Activated CD4-positive, alpha-beta memory T cell treated with anti-CD3 and anti-CD28 coated beads, Interleukin-2, amount 10 ng/mL, durations not matched to agents 7 days and 5 days (primary cell): Measurements from ENCODE around the gene PCDH9. TPM values are rescaled to one million over a fixed set of nuclear protein-coding genes. Genes with fewer than 3 reads are reported as not detected.

Experiments used
- CTCF ChIA-PET: fragments of 350-600 bp; sonication (Branson Sonifier 250); formaldehyde crosslinking; loops from one replicate; lab custom pipeline; 2021; ENCODE audit warnings: antibody characterized with exemption, inconsistent platforms; lab: Charles Lee
- POLR2A ChIA-PET: fragments of 350-600 bp; sonication (Branson Sonifier 250); formaldehyde crosslinking; loops from one replicate; lab custom pipeline; 2021; ENCODE audit warnings: antibody characterized with exemption; lab: Charles Lee
- DNase-seq: peaks from one replicate; pipeline ENCODE4 v3.0.0-alpha.2; 2020
- H3K27ac Mint-ChIP-seq: one replicate; pipeline ENCODE4 v1.8.0; 2021; ENCODE audit warnings: mild to moderate bottlenecking, mixed read lengths
- H3K27me3 Mint-ChIP-seq: one replicate; pipeline ENCODE4 v1.8.0; 2021; ENCODE audit warnings: mixed read lengths
- H3K36me3 Mint-ChIP-seq: one replicate; pipeline ENCODE4 v1.8.0; 2021; ENCODE audit warnings: low read depth, mixed read lengths
- H3K4me1 Mint-ChIP-seq: one replicate; pipeline ENCODE4 v1.8.0; 2021; ENCODE audit warnings: mixed read lengths
- H3K4me3 Mint-ChIP-seq: one replicate; pipeline ENCODE4 v1.8.0; 2021; ENCODE audit warnings: mild to moderate bottlenecking, mixed read lengths
- H3K9me3 Mint-ChIP-seq: one replicate; pipeline ENCODE4 v1.8.0; 2021; ENCODE audit warnings: mixed read lengths
- total RNA-seq, 2 experiments: library from RNA; stranded (reverse); gene quantifications; one replicate each; pipeline ENCODE4 v1.2.3, GENCODE V29; 2021

PCDH9 gene
- total RNA-seq, 2 experiments from 2014 or later = 0.05 TPM; not detected in 1

GRCh38 chr13:67070306-67070705 lies 159.8 kb downstream of the PCDH9 start:
- no peaks in the 10 kb centered on the region for H3K9me3 Mint-ChIP-seq
- ChIA-PET CTCF (no interaction called here), POLR2A (no interaction called here)
- H3K4me1 Mint-ChIP-seq = no peaks in the 10 kb centered on the region
- no peaks in the 10 kb centered on the region for H3K27me3 Mint-ChIP-seq
- DNase-seq = no peak
- no peaks in the 10 kb centered on the region for H3K36me3 Mint-ChIP-seq
- no peak overlapping the region for H3K4me3 Mint-ChIP-seq
- no peak overlapping the region for H3K27ac Mint-ChIP-seq

- no peaks in the 10 kb centered on the region for H3K9me3 Mint-ChIP-seq
- H3K4me3 Mint-ChIP-seq = no peak overlapping the region
- ChIA-PET CTCF (no interaction called here), POLR2A (no interaction called here)
- H3K27ac Mint-ChIP-seq = no peak overlapping the region
- H3K27me3 Mint-ChIP-seq = no peaks in the 10 kb centered on the region
- no peaks in the 10 kb centered on the region for H3K36me3 Mint-ChIP-seq
- no peak for DNase-seq
- no peaks in the 10 kb centered on the region for H3K4me1 Mint-ChIP-seq
Measured at GRCh38 chr13:67069117-67069767, 160.9 kb downstream of the PCDH9 start.

- ChIA-PET POLR2A (no interaction called here), CTCF (no interaction called here)
- no peak overlapping the region for H3K4me3 Mint-ChIP-seq
- DNase-seq = no peak
- no peaks in the 10 kb centered on the region for H3K36me3 Mint-ChIP-seq
- H3K4me1 Mint-ChIP-seq = no peaks in the 10 kb centered on the region
- no peak overlapping the region for H3K27ac Mint-ChIP-seq
- H3K9me3 Mint-ChIP-seq = peaks cover 2% of the 10 kb centered on the region
- H3K27me3 Mint-ChIP-seq = no peaks in the 10 kb centered on the region
Measured at GRCh38 chr13:67064920-67065319, 165.2 kb downstream of the PCDH9 start.

GRCh38 chr13:67063036-67063435 lies 167.1 kb downstream of the PCDH9 start:
- no peak overlapping the region for H3K27ac Mint-ChIP-seq
- H3K4me1 Mint-ChIP-seq = no peaks in the 10 kb centered on the region
- H3K27me3 Mint-ChIP-seq = no peaks in the 10 kb centered on the region
- CTCF ChIA-PET = no interaction called here
- H3K36me3 Mint-ChIP-seq = no peaks in the 10 kb centered on the region
- POLR2A ChIA-PET = no interaction called here
- H3K9me3 Mint-ChIP-seq = peaks cover 4% of the 10 kb centered on the region
- no peak for DNase-seq
- H3K4me3 Mint-ChIP-seq = no peak overlapping the region

- ChIA-PET POLR2A (no interaction called here), CTCF (no interaction called here)
- Mint-ChIP-seq H3K36me3 (no peaks in the 10 kb centered on the region), H3K4me1 (no peaks in the 10 kb centered on the region), H3K27me3 (no peaks in the 10 kb centered on the region), H3K27ac (no peak overlapping the region), H3K4me3 (no peak overlapping the region), H3K9me3 (peaks cover 4% of the 10 kb centered on the region)
- no peak for DNase-seq
Measured at GRCh38 chr13:67062160-67062559, 168.0 kb downstream of the PCDH9 start.

- Mint-ChIP-seq H3K4me1 (no peaks in the 10 kb centered on the region), H3K36me3 (no peaks in the 10 kb centered on the region), H3K27ac (no peak overlapping the region), H3K27me3 (no peaks in the 10 kb centered on the region), H3K4me3 (no peak overlapping the region), H3K9me3 (peaks cover 4% of the 10 kb centered on the region)
- no peak for DNase-seq
- ChIA-PET POLR2A (no interaction called here), CTCF (no interaction called here)
Measured at GRCh38 chr13:67061750-67062149, 168.4 kb downstream of the PCDH9 start.

- ChIA-PET CTCF (interaction anchor here (1.3 kb wide), 1 partner anchor 27 kb away, joined by 3 read pairs; no protein-coding TSS in a partner anchor), POLR2A (no interaction called here)
- no peaks in the 10 kb centered on the region for H3K27me3 Mint-ChIP-seq
- H3K27ac Mint-ChIP-seq = no peak overlapping the region
- no peak for DNase-seq
- H3K9me3 Mint-ChIP-seq = no peaks in the 10 kb centered on the region
- no peaks in the 10 kb centered on the region for H3K36me3 Mint-ChIP-seq
- no peak overlapping the region for H3K4me3 Mint-ChIP-seq
- H3K4me1 Mint-ChIP-seq = no peaks in the 10 kb centered on the region
Measured at GRCh38 chr13:67052550-67053490, 177.3 kb downstream of the PCDH9 start.

- DNase-seq = no peak
- Mint-ChIP-seq H3K9me3 (no peaks in the 10 kb centered on the region), H3K27me3 (no peaks in the 10 kb centered on the region), H3K36me3 (no peaks in the 10 kb centered on the region), H3K27ac (no peak overlapping the region), H3K4me1 (no peaks in the 10 kb centered on the region), H3K4me3 (no peak overlapping the region)
- POLR2A ChIA-PET = no interaction called here
- CTCF ChIA-PET = no interaction called here
Measured at GRCh38 chr13:67049744-67050143, 180.4 kb downstream of the PCDH9 start.

GRCh38 chr13:67048821-67049150 lies 181.3 kb downstream of the PCDH9 start:
- H3K9me3 Mint-ChIP-seq = no peaks in the 10 kb centered on the region

GRCh38 chr13:67048084-67048820 lies 181.9 kb downstream of the PCDH9 start:
- no peak for DNase-seq
- H3K9me3 Mint-ChIP-seq = no peaks in the 10 kb centered on the region
- ChIA-PET CTCF (no interaction called here), POLR2A (no interaction called here)
- no peak overlapping the region for H3K4me3 Mint-ChIP-seq
- H3K27me3 Mint-ChIP-seq = no peaks in the 10 kb centered on the region
- no peaks in the 10 kb centered on the region for H3K36me3 Mint-ChIP-seq
- H3K4me1 Mint-ChIP-seq = no peaks in the 10 kb centered on the region
- no peak overlapping the region for H3K27ac Mint-ChIP-seq

More at GRCh38 chr13:67048821-67049150, 181.3 kb downstream of the PCDH9 start:
- CTCF ChIA-PET = no interaction called here
- no peak overlapping the region for H3K4me3 Mint-ChIP-seq
- H3K36me3 Mint-ChIP-seq = no peaks in the 10 kb centered on the region
- no peak for DNase-seq
- H3K27me3 Mint-ChIP-seq = no peaks in the 10 kb centered on the region
- H3K27ac Mint-ChIP-seq = no peak overlapping the region
- no peaks in the 10 kb centered on the region for H3K4me1 Mint-ChIP-seq
- POLR2A ChIA-PET = no interaction called here

GRCh38 chr13:67045357-67045756 lies 184.8 kb downstream of the PCDH9 start:
- Mint-ChIP-seq H3K36me3 (no peaks in the 10 kb centered on the region), H3K27ac (no peak overlapping the region), H3K4me1 (no peaks in the 10 kb centered on the region), H3K9me3 (no peaks in the 10 kb centered on the region), H3K4me3 (no peak overlapping the region), H3K27me3 (no peaks in the 10 kb centered on the region)
- DNase-seq = no peak
- ChIA-PET CTCF (no interaction called here), POLR2A (no interaction called here)

- Mint-ChIP-seq H3K4me3 (no peak overlapping the region), H3K4me1 (no peaks in the 10 kb centered on the region), H3K27ac (no peak overlapping the region), H3K36me3 (no peaks in the 10 kb centered on the region), H3K9me3 (no peaks in the 10 kb centered on the region), H3K27me3 (no peaks in the 10 kb centered on the region)
- DNase-seq = no peak
- ChIA-PET CTCF (no interaction called here), POLR2A (no interaction called here)
Measured at GRCh38 chr13:67043901-67044300, 186.2 kb downstream of the PCDH9 start.

GRCh38 chr13:67042556-67042955 lies 187.6 kb downstream of the PCDH9 start:
- CTCF ChIA-PET = no interaction called here
- no peak overlapping the region for H3K27ac Mint-ChIP-seq
- H3K4me1 Mint-ChIP-seq = no peaks in the 10 kb centered on the region
- POLR2A ChIA-PET = no interaction called here
- H3K36me3 Mint-ChIP-seq = no peaks in the 10 kb centered on the region
- no peaks in the 10 kb centered on the region for H3K27me3 Mint-ChIP-seq
- no peak overlapping the region for H3K4me3 Mint-ChIP-seq
- no peaks in the 10 kb centered on the region for H3K9me3 Mint-ChIP-seq
- DNase-seq = no peak
